Keratinocyte (primary cell): ENCODE results near the gene CDK14. TPM values are rescaled to one million over a fixed set of nuclear protein-coding genes. Genes with fewer than 3 reads are reported as not detected.

ENCODE experiments used
- DNase-seq: peaks from one replicate; pipeline ENCODE4 v3.0.0-alpha.2; 2011; ENCODE audit warnings: low read depth, missing footprints, low spot score
- FAIRE-seq: peaks from 2 replicates; lab custom pipeline; 2011; peaks lifted over from hg19 to GRCh38; lab: Jason Lieb, UNC
- H2AFZ ChIP-seq: 2 replicates; pipeline ENCODE4 v1.6.0; 2012; ENCODE audit warnings: low read length, control low read depth, inconsistent platforms; ENCODE audit not compliant: control insufficient read depth
- H3K27ac ChIP-seq: 2 replicates; pipeline ENCODE4 v1.5.1; 2011; ENCODE audit warnings: low read length; ENCODE audit not compliant: control insufficient read depth, insufficient read depth
- H3K27me3 ChIP-seq: 3 replicates; pipeline ENCODE4 v1.6.0; 2011; ENCODE audit warnings: low read length; ENCODE audit not compliant: control insufficient read depth, insufficient read depth; ENCODE audit errors: extremely low read depth
- H3K36me3 ChIP-seq, 2 experiments: 2 replicates in 1 of 2; 3 replicates in 1 of 2; pipeline ENCODE4 v1.5.1; 2011; ENCODE audit warnings: low read length in 2 of 2, mild to moderate bottlenecking in 1 of 2; ENCODE audit not compliant: control insufficient read depth in 2 of 2, insufficient read depth in 2 of 2; ENCODE audit errors: extremely low read depth in 1 of 2
- H3K4me1 ChIP-seq: 3 replicates; pipeline ENCODE4 v1.5.1; 2011; ENCODE audit warnings: low read length; ENCODE audit not compliant: control insufficient read depth, insufficient read depth; ENCODE audit errors: extremely low read depth
- H3K4me2 ChIP-seq: 3 replicates; pipeline ENCODE4 v1.6.0; 2011; ENCODE audit warnings: low read depth, low read length; ENCODE audit not compliant: control insufficient read depth, insufficient read depth; ENCODE audit errors: extremely low read depth
- H3K4me3 ChIP-seq, 3 experiments: fragments of 200-600 bp in 1 of 3; sonication (generic) in 1 of 3; 2 replicates in 2 of 3; 3 replicates in 1 of 3; pipeline ENCODE4 v1.5.1; 2011 to 2016; ENCODE audit warnings: low read length in 3 of 3, mild to moderate bottlenecking in 3 of 3, control low read depth in 2 of 3, inconsistent platforms in 1 of 3, low read depth in 1 of 3, mixed read lengths in 1 of 3, mixed run types in 1 of 3, moderate library complexity in 1 of 3; ENCODE audit not compliant: control insufficient read depth in 2 of 3, insufficient read depth in 2 of 3; ENCODE audit errors: extremely low read depth in 1 of 3
- H3K79me2 ChIP-seq: 2 replicates; pipeline ENCODE4 v1.6.0; 2012; ENCODE audit warnings: low read length; ENCODE audit not compliant: control insufficient read depth, insufficient read depth
- H3K9ac ChIP-seq: 3 replicates; pipeline ENCODE4 v1.6.0; 2011; ENCODE audit warnings: low read length; ENCODE audit not compliant: control insufficient read depth, insufficient read depth; ENCODE audit errors: extremely low read depth
- H3K9me1 ChIP-seq: 3 replicates; pipeline ENCODE4 v1.6.0; 2011; ENCODE audit warnings: low read length; ENCODE audit not compliant: control insufficient read depth, insufficient read depth; ENCODE audit errors: extremely low read depth
- H3K9me3 ChIP-seq: 2 replicates; pipeline ENCODE4 v1.5.1; 2012; ENCODE audit warnings: low read depth, low read length; ENCODE audit not compliant: control insufficient read depth
- H4K20me1 ChIP-seq: 3 replicates; pipeline ENCODE4 v1.6.0; 2011; ENCODE audit warnings: low read length; ENCODE audit not compliant: control insufficient read depth, insufficient read depth; ENCODE audit errors: extremely low read depth
- CTCF ChIP-seq, 3 experiments: IDR thresholded peaks in 1 of 3; conservative IDR thresholded peaks in 1 of 3; optimal IDR thresholded peaks in 1 of 3; 2 replicates in 2 of 3; 3 replicates in 1 of 3; pipeline versions ENCODE3 to v1.5.1; 2011; ENCODE audit warnings: low read length in 3 of 3, mild to moderate bottlenecking in 3 of 3, moderate library complexity in 2 of 3, control low read depth in 1 of 3, inconsistent platforms in 1 of 3; ENCODE audit not compliant: insufficient read depth in 2 of 3; ENCODE audit errors: extremely low read depth in 1 of 3
- EZH2 ChIP-seq: IDR thresholded peaks from one replicate; pipeline ENCODE4 v1.6.1; 2012; ENCODE audit warnings: inconsistent platforms, mild to moderate bottlenecking, low read length, moderate library complexity
- dilution Hi-C: fragments of 300-500 bp; cut with MboI; formaldehyde crosslinking; loops from one replicate; pipeline ENCODE4 v1.7.0; 2020; ENCODE audit warnings: low sequenced_read_pairs; ENCODE audit not compliant: extremely low pct_ligation_motif_present
- polyA plus RNA-seq, 5 experiments: library from polyadenylated mRNA; depleted of rRNA in 3 of 5; stranded (reverse) in 3 of 5; stranded (forward) in 1 of 5; unstranded in 1 of 5; fragments of >200 nt; gene quantifications; 1 replicate in 1 of 5; 2 replicates in 3 of 5; 3 replicates in 1 of 5; pipeline versions ENCODE4 v1.2.1 to v1.2.3, GENCODE V29; 2011 to 2012; ENCODE audit warnings: missing spikeins in 2 of 5, low read depth in 1 of 5, low replicate concordance in 1 of 5

The CDK14 gene
- polyA plus RNA-seq, 1 donor (not counting 4 experiments of a cell fraction or from before 2014, with no cell fraction given), result 4.0 TPM

- Histone ChIP-seq H3K4me3 (no peak overlapping the region), H2AFZ (no peak overlapping the region), H3K9me1 (no peaks in the 10 kb centered on the region), H4K20me1 (no peaks in the 10 kb centered on the region), H3K27me3 (no peaks in the 10 kb centered on the region), H3K79me2 (no peaks in the 10 kb centered on the region), H3K9me3 (no peaks in the 10 kb centered on the region), H3K36me3 (no peaks in the 10 kb centered on the region), H3K4me1 (no peaks in the 10 kb centered on the region), H3K27ac (no peak overlapping the region), H3K9ac (no peak overlapping the region), H3K4me2 (no peak overlapping the region)
- dilution Hi-C loops, result no loop called here
- no peak for FAIRE-seq
- no peak for DNase-seq
- no peak for TF ChIP-seq EZH2
- TF ChIP-seq CTCF (optimal IDR thresholded peaks at IDR 0.05 in 1 of 3, IDR thresholded peaks at IDR 0.05 in 1 of 3, conservative IDR thresholded peaks at IDR 0.05 in 1 of 3; ENCODE audit: extremely low read depth in 1 of 3, insufficient read depth in 2 of 3, low read length in 3 of 3), result no peak
Measured at GRCh38 chr7:90719155-90719554, 123.0 kb downstream of the CDK14 start.

GRCh38 chr7:90720984-90721760 is 125.1 kb downstream of the CDK14 start:
- no peaks in the 10 kb centered on the region for H3K36me3 ChIP-seq
- H3K9me1 ChIP-seq, result no peaks in the 10 kb centered on the region
- dilution Hi-C loops, result no loop called here
- H3K4me1 ChIP-seq, result no peaks in the 10 kb centered on the region
- no peak overlapping the region for H3K9ac ChIP-seq
- H4K20me1 ChIP-seq, result no peaks in the 10 kb centered on the region
- no peaks in the 10 kb centered on the region for H3K9me3 ChIP-seq
- no peak overlapping the region for H3K4me3 ChIP-seq
- FAIRE-seq, result no peak
- H3K4me2 ChIP-seq, result no peak overlapping the region
- no peak for DNase-seq
- no peaks in the 10 kb centered on the region for H3K79me2 ChIP-seq
- no peak overlapping the region for H2AFZ ChIP-seq
- no peak overlapping the region for H3K27ac ChIP-seq
- TF ChIP-seq EZH2 (no peak), CTCF (optimal IDR thresholded peaks at IDR 0.05 in 1 of 3, IDR thresholded peaks at IDR 0.05 in 1 of 3, conservative IDR thresholded peaks at IDR 0.05 in 1 of 3; ENCODE audit: extremely low read depth in 1 of 3, insufficient read depth in 2 of 3, low read length in 3 of 3) (no peak)
- H3K27me3 ChIP-seq, result no peaks in the 10 kb centered on the region
